ENCODE measurements around the gene TSPAN18.

- TF ChIP-seq CTCF (conservative IDR thresholded peaks at IDR 0.05; ENCODE audit: low read depth in 2 of 2), result no peak
- TF ChIP-seq JUNB (IDR thresholded peaks at IDR 0.05; ENCODE audit: unreplicated experiment), result no peak
- no peak for TF ChIP-seq EZH2 (IDR thresholded peaks at IDR 0.05; ENCODE audit: low read depth, unreplicated experiment)
- TF ChIP-seq, protein P1, sequence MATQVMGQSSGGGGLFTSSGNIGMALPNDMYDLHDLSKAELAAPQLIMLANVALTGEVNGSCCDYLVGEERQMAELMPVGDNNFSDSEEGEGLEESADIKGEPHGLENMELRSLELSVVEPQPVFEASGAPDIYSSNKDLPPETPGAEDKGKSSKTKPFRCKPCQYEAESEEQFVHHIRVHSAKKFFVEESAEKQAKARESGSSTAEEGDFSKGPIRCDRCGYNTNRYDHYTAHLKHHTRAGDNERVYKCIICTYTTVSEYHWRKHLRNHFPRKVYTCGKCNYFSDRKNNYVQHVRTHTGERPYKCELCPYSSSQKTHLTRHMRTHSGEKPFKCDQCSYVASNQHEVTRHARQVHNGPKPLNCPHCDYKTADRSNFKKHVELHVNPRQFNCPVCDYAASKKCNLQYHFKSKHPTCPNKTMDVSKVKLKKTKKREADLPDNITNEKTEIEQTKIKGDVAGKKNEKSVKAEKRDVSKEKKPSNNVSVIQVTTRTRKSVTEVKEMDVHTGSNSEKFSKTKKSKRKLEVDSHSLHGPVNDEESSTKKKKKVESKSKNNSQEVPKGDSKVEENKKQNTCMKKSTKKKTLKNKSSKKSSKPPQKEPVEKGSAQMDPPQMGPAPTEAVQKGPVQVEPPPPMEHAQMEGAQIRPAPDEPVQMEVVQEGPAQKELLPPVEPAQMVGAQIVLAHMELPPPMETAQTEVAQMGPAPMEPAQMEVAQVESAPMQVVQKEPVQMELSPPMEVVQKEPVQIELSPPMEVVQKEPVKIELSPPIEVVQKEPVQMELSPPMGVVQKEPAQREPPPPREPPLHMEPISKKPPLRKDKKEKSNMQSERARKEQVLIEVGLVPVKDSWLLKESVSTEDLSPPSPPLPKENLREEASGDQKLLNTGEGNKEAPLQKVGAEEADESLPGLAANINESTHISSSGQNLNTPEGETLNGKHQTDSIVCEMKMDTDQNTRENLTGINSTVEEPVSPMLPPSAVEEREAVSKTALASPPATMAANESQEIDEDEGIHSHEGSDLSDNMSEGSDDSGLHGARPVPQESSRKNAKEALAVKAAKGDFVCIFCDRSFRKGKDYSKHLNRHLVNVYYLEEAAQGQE (IDR thresholded peaks at IDR 0.05; ENCODE audit: unreplicated experiment), result no peak
- no peak for TF ChIP-seq CREB1 (CRISPR knock-in tag; IDR thresholded peaks at IDR 0.05; ENCODE audit: low read depth)
- TF ChIP-seq NANOG (IDR thresholded peaks at IDR 0.05; ENCODE audit: borderline replicate concordance), result no peak
- TF ChIP-seq EZH2phosphoT487 (IDR thresholded peaks at IDR 0.05; ENCODE audit: unreplicated experiment), result no peak
- no peak for TF ChIP-seq POLR2AphosphoS5 (IDR thresholded peaks at IDR 0.05; ENCODE audit: low read depth)
- TF ChIP-seq ZNF331 (CRISPR knock-in tag; IDR thresholded peaks at IDR 0.05; ENCODE audit: low read depth), result no peak
- no peak for TF ChIP-seq ZNF114 (CRISPR knock-in tag; IDR thresholded peaks at IDR 0.05)
- no peak for TF ChIP-seq STAT1 (IDR thresholded peaks at IDR 0.05; ENCODE audit: unreplicated experiment)
- TF ChIP-seq, protein P2, sequence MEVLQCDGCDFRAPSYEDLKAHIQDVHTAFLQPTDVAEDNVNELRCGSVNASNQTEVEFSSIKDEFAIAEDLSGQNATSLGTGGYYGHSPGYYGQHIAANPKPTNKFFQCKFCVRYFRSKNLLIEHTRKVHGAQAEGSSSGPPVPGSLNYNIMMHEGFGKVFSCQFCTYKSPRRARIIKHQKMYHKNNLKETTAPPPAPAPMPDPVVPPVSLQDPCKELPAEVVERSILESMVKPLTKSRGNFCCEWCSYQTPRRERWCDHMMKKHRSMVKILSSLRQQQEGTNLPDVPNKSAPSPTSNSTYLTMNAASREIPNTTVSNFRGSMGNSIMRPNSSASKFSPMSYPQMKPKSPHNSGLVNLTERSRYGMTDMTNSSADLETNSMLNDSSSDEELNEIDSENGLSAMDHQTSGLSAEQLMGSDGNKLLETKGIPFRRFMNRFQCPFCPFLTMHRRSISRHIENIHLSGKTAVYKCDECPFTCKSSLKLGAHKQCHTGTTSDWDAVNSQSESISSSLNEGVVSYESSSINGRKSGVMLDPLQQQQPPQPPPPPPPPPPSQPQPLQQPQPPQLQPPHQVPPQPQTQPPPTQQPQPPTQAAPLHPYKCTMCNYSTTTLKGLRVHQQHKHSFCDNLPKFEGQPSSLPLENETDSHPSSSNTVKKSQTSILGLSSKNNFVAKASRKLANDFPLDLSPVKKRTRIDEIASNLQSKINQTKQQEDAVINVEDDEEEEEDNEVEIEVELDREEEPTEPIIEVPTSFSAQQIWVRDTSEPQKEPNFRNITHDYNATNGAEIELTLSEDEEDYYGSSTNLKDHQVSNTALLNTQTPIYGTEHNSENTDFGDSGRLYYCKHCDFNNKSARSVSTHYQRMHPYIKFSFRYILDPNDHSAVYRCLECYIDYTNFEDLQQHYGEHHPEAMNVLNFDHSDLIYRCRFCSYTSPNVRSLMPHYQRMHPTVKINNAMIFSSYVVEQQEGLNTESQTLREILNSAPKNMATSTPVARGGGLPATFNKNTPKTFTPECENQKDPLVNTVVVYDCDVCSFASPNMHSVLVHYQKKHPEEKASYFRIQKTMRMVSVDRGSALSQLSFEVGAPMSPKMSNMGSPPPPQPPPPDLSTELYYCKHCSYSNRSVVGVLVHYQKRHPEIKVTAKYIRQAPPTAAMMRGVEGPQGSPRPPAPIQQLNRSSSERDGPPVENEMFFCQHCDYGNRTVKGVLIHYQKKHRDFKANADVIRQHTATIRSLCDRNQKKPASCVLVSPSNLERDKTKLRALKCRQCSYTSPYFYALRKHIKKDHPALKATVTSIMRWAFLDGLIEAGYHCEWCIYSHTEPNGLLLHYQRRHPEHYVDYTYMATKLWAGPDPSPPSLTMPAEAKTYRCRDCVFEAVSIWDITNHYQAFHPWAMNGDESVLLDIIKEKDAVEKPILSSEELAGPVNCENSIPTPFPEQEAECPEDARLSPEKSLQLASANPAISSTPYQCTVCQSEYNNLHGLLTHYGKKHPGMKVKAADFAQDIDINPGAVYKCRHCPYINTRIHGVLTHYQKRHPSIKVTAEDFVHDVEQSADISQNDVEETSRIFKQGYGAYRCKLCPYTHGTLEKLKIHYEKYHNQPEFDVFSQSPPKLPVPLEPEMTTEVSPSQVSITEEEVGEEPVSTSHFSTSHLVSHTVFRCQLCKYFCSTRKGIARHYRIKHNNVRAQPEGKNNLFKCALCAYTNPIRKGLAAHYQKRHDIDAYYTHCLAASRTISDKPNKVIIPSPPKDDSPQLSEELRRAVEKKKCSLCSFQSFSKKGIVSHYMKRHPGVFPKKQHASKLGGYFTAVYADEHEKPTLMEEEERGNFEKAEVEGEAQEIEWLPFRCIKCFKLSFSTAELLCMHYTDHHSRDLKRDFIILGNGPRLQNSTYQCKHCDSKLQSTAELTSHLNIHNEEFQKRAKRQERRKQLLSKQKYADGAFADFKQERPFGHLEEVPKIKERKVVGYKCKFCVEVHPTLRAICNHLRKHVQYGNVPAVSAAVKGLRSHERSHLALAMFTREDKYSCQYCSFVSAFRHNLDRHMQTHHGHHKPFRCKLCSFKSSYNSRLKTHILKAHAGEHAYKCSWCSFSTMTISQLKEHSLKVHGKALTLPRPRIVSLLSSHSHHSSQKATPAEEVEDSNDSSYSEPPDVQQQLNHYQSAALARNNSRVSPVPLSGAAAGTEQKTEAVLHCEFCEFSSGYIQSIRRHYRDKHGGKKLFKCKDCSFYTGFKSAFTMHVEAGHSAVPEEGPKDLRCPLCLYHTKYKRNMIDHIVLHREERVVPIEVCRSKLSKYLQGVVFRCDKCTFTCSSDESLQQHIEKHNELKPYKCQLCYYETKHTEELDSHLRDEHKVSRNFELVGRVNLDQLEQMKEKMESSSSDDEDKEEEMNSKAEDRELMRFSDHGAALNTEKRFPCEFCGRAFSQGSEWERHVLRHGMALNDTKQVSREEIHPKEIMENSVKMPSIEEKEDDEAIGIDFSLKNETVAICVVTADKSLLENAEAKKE (CRISPR knock-in tag; IDR thresholded peaks at IDR 0.05), result no peak
These were observed 78.8 kb downstream of the TSPAN18 start for GRCh38 chr11:44805596-44805995.

All from GM23338 (cell line).